C4-2B (cell line): ENCODE results near the gene PSMF1.

Experiments
- H3K27ac ChIP-seq: fragments of 450-650 bp; 2 replicates; pipeline ENCODE4 v1.5.1; 2017
- ZFX ChIP-seq: fragments of 450-650 bp; IDR thresholded peaks from 2 replicates; pipeline ENCODE4 v1.6.1; 2017
- TF ChIP-seq, protein P1 (sequence below): fragments of 450-650 bp; conservative IDR thresholded peaks from 2 replicates; pipeline ENCODE4 v1.5.1; 2017; ENCODE audit warnings: mild to moderate bottlenecking

Gene PSMF1

DNA sequence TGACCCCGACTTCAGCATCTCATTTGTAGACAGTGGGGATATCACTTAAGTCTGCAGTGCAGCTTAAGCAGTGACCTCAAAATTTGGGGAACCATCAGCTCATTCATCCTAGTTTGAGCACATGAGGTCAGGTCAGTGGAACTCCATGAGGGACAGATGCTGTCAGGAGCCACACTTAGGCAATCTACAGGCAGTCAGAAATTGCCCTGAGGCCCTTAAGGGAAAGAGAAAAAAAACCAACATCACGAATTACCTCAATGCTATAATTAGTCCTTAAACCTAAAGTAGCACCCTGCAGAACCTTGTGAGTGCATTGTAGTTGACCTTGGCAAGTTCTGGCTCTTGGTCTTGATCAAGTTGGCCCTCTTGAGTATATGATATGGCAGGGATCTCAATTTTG is 45.3 kb downstream of the PSMF1 start:
- no peak for TF ChIP-seq ZFX
- TF ChIP-seq, protein P1, sequence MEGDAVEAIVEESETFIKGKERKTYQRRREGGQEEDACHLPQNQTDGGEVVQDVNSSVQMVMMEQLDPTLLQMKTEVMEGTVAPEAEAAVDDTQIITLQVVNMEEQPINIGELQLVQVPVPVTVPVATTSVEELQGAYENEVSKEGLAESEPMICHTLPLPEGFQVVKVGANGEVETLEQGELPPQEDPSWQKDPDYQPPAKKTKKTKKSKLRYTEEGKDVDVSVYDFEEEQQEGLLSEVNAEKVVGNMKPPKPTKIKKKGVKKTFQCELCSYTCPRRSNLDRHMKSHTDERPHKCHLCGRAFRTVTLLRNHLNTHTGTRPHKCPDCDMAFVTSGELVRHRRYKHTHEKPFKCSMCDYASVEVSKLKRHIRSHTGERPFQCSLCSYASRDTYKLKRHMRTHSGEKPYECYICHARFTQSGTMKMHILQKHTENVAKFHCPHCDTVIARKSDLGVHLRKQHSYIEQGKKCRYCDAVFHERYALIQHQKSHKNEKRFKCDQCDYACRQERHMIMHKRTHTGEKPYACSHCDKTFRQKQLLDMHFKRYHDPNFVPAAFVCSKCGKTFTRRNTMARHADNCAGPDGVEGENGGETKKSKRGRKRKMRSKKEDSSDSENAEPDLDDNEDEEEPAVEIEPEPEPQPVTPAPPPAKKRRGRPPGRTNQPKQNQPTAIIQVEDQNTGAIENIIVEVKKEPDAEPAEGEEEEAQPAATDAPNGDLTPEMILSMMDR: no peak
- H3K27ac ChIP-seq: no peak overlapping the region

DNA sequence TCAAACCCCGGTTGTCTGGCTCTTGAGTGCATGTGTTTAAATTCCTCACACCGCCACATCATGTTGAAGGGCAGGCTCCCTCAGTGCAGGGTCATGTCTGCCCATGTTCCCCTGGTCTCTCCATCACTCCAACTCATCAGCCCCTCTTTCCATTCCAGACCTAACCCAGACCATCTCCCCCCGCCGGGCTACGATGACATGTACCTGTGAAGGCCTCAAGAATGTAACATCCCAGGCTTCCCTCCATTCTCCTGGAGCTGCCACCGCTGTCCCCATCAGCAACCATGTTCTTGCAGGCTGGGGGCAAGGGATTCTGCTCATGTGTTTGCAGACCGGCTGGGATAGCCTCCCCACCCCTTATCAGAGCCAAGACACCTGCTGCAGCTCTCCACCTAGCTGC is 46.5 kb downstream of the PSMF1 start:
- TF ChIP-seq, protein P1: no peak
- TF ChIP-seq ZFX: no peak
- no peak overlapping the region for H3K27ac ChIP-seq

DNA sequence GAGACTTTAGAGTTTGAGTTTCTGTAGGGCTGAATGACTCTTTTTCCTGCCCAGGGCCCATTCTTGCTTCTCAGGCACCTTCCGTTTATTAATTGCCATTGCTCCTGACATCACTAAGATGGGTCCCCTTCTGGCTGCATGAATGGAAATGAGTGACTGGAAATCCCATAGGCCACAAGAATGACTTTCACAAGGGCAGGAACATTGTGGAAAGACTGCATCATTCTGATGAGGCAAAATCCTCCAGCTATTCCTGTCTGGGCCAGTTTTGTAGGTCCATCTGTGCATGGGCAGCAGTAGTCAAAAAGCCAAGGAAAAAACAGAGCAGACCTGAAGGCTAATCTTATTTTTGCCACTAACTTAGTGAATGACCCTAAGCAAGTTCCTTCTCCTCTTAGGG is 47.1 kb downstream of the PSMF1 start:
- H3K27ac ChIP-seq: no peak overlapping the region
- TF ChIP-seq, protein P1: no peak
- TF ChIP-seq ZFX: no peak

DNA sequence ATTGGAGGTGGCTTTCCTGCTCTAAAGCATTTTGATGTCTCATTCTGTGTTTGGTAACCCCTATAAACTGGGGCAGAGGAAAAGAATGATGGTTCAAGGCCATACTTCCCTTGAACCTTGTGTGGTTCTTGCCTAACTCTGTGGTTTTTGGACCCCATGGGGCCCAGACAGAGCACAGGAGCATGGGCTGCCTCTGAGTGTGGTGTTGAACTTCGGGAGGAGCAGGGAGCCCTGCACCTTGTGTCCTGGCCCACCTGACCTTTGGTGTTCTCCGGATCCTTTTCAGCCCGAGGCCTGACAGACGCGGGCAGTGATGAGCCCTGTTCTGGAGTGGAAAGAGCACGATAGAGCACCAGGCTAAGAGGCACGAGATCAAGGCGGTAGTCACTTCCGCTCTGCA is 47.5 kb downstream of the PSMF1 start:
- H3K27ac ChIP-seq: no peak overlapping the region
- TF ChIP-seq, protein P1: no peak
- TF ChIP-seq ZFX: no peak

DNA sequence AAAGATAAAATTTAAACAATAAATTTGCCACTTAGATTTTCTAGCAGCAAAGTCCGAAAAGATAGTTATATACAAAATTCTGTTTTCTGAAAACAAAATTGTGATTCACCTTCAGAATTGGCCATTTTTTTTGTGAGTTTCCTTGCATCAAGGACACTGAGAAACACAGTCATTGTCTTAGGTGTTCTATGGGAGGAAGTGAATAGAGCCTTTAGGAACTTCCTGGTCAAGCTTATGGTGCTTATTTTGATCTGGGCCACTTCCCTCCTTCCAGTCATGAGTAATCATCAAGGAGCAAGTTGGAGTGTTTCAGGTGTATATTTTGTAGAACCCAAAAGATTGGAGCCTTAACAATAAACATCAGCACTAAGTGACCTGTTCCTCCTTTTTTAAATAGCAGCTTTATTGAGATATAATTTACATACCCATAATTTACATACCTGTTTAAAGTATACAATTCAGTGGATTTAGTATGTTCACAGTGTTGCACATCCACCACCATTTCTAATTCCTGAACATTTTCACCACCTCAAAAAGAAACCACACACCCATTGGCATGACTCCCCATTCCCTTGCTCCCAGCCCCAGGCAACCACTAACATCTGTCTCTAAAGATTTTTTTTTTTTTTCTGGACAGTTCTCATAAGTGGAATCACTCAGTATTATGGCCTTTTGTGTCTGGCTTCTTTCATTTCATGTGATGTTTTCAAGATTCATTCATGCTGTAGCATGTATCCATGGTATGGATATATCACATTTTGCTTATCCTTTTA is 48.7 kb downstream of the PSMF1 start:
- H3K27ac ChIP-seq: no peak overlapping the region
- TF ChIP-seq, protein P1: no peak
- no peak for TF ChIP-seq ZFX

DNA sequence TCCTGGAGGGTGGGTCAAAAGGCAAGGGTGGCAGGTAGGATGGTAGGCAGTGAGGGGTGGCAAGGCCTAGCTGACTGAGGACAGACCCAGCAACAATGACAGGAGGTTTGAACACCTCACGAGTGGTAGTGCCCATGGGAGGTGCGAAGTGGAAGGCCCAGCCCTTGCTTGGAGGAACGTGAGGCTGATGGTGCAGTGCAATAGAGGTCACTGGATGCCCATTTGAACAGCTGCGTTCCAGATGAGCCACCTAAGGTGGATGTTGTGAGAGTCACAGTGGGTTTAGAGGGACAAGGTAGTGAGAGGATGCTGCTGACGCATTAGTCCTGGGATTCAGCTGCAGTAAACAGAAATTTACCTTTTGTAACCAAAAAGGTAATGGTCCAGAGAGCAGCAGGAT is 50.8 kb downstream of the PSMF1 start:
- H3K27ac ChIP-seq: no peak overlapping the region
- no peak for TF ChIP-seq ZFX
- TF ChIP-seq, protein P1: no peak

DNA sequence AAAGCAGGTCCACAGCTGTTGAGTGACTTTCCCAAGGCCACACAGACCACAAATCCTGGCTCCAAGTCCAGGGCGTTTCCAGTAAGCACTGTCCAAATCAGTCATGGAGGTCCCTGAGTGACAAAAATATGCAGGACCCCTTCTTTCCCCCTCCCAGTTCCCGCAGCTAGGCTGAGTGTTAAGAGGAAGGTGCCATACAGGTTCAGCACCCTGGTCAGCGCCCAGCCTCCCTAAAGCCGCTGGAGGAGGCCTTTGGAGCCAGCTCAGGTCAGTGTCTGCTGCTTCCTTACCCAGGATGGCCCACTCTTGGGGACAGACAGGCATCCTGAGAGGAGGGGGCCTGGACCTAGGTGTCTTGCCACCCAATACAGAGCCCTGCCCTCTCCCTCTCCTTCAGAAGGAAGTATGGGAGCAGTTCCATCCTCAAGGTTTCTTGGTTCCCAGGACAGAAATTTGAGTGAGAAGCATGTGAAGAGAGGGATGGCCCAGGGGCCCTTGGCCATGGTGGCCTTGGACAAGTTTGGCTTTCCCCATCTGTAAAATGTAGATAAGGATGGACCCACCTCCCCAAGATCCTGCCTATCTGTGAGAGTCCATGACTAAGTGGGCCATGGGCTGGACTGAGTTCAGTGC is 53.2 kb downstream of the PSMF1 start:
- no peak overlapping the region for H3K27ac ChIP-seq
- TF ChIP-seq, protein P1: no peak
- no peak for TF ChIP-seq ZFX
